Astrocyte (in vitro differentiated cells and primary cell): ENCODE data around the gene JAKMIP1. TPM values are rescaled to one million over a fixed set of nuclear protein-coding genes. Genes with fewer than 3 reads are reported as not detected.

ENCODE experiments used
- DNase-seq: peaks from one replicate; pipeline ENCODE4 v3.0.0-alpha.2; 2010; ENCODE audit warnings: low read depth
- FAIRE-seq: peaks from 2 replicates; lab custom pipeline; 2011; peaks lifted over from hg19 to GRCh38; lab: Jason Lieb, UNC
- H2AFZ ChIP-seq: 2 replicates; pipeline ENCODE4 v1.6.0; 2012; ENCODE audit warnings: low read depth, low read length, inconsistent platforms
- H3K27ac ChIP-seq: 2 replicates; pipeline ENCODE4 v1.5.1; 2011; ENCODE audit warnings: low read depth, low read length, inconsistent platforms
- H3K27me3 ChIP-seq: 2 replicates; pipeline ENCODE4 v1.6.0; 2011; ENCODE audit warnings: low read length, inconsistent platforms; ENCODE audit not compliant: insufficient read depth
- H3K36me3 ChIP-seq: 2 replicates; pipeline ENCODE4 v1.5.1; 2011; ENCODE audit warnings: low read length, inconsistent platforms; ENCODE audit not compliant: insufficient read depth
- H3K4me1 ChIP-seq: 2 replicates; pipeline ENCODE4 v1.5.1; 2011; ENCODE audit warnings: low read length, inconsistent platforms; ENCODE audit not compliant: insufficient read depth
- H3K4me2 ChIP-seq: 2 replicates; pipeline ENCODE4 v1.6.0; 2012; ENCODE audit warnings: low read length, inconsistent platforms
- H3K4me3 ChIP-seq: 2 replicates; pipeline ENCODE4 v1.5.1; 2011; ENCODE audit warnings: low read depth, mild to moderate bottlenecking, low read length, inconsistent platforms; ENCODE audit not compliant: insufficient read depth
- H3K79me2 ChIP-seq: 2 replicates; pipeline ENCODE4 v1.6.0; 2012; ENCODE audit warnings: mild to moderate bottlenecking, low read length, inconsistent platforms; ENCODE audit not compliant: insufficient read depth
- H3K9ac ChIP-seq: 2 replicates; pipeline ENCODE4 v1.6.0; 2012; ENCODE audit warnings: mild to moderate bottlenecking, low read length, inconsistent platforms
- H3K9me3 ChIP-seq: 2 replicates; pipeline ENCODE4 v1.5.1; 2012; ENCODE audit warnings: low read depth, mild to moderate bottlenecking, low read length, inconsistent platforms; ENCODE audit not compliant: insufficient read depth
- H4K20me1 ChIP-seq: 2 replicates; pipeline ENCODE4 v1.6.0; 2012; ENCODE audit warnings: low read length, inconsistent platforms; ENCODE audit not compliant: insufficient read depth
- H3K27ac Mint-ChIP-seq: one replicate; pipeline ENCODE4 v1.8.0; 2021; ENCODE audit warnings: mild to moderate bottlenecking, mixed read lengths; ENCODE audit not compliant: unreplicated experiment
- H3K27me3 Mint-ChIP-seq: one replicate; pipeline ENCODE4 v1.8.0; 2021; ENCODE audit warnings: low read depth, mixed read lengths; ENCODE audit not compliant: unreplicated experiment
- H3K36me3 Mint-ChIP-seq: one replicate; pipeline ENCODE4 v1.8.0; 2021; ENCODE audit warnings: low read depth, mixed read lengths; ENCODE audit not compliant: unreplicated experiment
- H3K4me1 Mint-ChIP-seq: one replicate; pipeline ENCODE4 v1.8.0; 2021; ENCODE audit warnings: low read depth, mixed read lengths; ENCODE audit not compliant: unreplicated experiment
- H3K4me3 Mint-ChIP-seq: one replicate; pipeline ENCODE4 v1.8.0; 2021; ENCODE audit warnings: mild to moderate bottlenecking, moderate library complexity, mixed read lengths; ENCODE audit not compliant: unreplicated experiment
- H3K9me3 Mint-ChIP-seq: one replicate; pipeline ENCODE4 v1.8.0; 2021; ENCODE audit warnings: mild to moderate bottlenecking, mixed read lengths; ENCODE audit not compliant: unreplicated experiment
- EZH2 ChIP-seq: IDR thresholded peaks from 2 replicates; pipeline ENCODE4 v1.6.1; 2012; ENCODE audit warnings: mild to moderate bottlenecking, low read length, inconsistent platforms; ENCODE audit not compliant: insufficient read depth
- total RNA-seq: library from RNA; stranded (reverse); gene quantifications from 2 replicates; pipeline ENCODE4 v1.2.1, GENCODE V29; 2021
- TF ChIP-seq, protein P1 (sequence below): IDR thresholded peaks from 2 replicates; pipeline ENCODE4 v1.5.1; 2011; ENCODE audit warnings: low read depth, mild to moderate bottlenecking, inconsistent platforms, low read length, moderate library complexity; ENCODE audit not compliant: insufficient read depth

JAKMIP1 gene
- total RNA-seq, 1 donor from 2014 or later = 0.50 TPM

DNA sequence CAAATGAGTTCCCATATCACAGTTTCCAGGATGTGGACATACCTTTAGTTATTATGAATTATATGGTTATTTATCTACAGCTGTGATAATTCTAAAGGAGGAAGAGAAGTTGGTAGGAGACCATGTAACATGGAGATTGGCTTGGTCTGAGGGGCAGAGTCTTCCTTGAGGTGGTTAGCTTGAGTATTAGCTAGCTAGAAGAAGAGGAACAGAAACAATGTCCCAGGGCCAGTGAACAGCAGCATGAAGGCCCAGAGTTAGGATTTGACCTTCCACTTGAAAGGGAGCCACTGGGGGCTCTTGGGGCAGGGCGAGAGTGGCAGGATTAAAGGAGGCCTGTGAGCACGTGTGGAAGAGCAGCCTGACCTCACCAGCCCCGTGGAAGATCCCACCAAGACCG is 5.6 kb upstream of the JAKMIP1 start:
- H3K79me2 ChIP-seq = no peaks in the 10 kb centered on the region
- no peak for DNase-seq
- Mint-ChIP-seq H3K4me1 (no peaks in the 10 kb centered on the region), H3K9me3 (peaks cover 5% of the 10 kb centered on the region), H3K36me3 (no peaks in the 10 kb centered on the region), H3K27me3 (peaks cover 75% of the 10 kb centered on the region), H3K27ac (no peak overlapping the region), H3K4me3 (no peak overlapping the region)
- H3K9ac ChIP-seq = no peak overlapping the region
- H3K9me3 ChIP-seq = no peaks in the 10 kb centered on the region
- no peak overlapping the region for H3K27ac ChIP-seq
- H3K4me1 ChIP-seq = no peaks in the 10 kb centered on the region
- H2AFZ ChIP-seq = no peak overlapping the region
- H3K4me3 ChIP-seq = no peak overlapping the region
- no peaks in the 10 kb centered on the region for H4K20me1 ChIP-seq
- no peak for FAIRE-seq
- H3K36me3 ChIP-seq = no peaks in the 10 kb centered on the region
- TF ChIP-seq EZH2 = no peak
- TF ChIP-seq, protein P1, sequence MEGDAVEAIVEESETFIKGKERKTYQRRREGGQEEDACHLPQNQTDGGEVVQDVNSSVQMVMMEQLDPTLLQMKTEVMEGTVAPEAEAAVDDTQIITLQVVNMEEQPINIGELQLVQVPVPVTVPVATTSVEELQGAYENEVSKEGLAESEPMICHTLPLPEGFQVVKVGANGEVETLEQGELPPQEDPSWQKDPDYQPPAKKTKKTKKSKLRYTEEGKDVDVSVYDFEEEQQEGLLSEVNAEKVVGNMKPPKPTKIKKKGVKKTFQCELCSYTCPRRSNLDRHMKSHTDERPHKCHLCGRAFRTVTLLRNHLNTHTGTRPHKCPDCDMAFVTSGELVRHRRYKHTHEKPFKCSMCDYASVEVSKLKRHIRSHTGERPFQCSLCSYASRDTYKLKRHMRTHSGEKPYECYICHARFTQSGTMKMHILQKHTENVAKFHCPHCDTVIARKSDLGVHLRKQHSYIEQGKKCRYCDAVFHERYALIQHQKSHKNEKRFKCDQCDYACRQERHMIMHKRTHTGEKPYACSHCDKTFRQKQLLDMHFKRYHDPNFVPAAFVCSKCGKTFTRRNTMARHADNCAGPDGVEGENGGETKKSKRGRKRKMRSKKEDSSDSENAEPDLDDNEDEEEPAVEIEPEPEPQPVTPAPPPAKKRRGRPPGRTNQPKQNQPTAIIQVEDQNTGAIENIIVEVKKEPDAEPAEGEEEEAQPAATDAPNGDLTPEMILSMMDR = no peak
- no peaks in the 10 kb centered on the region for H3K27me3 ChIP-seq
- H3K4me2 ChIP-seq = no peak overlapping the region

- Histone ChIP-seq H3K36me3 (no peaks in the 10 kb centered on the region), H3K9ac (no peak overlapping the region), H4K20me1 (no peaks in the 10 kb centered on the region), H3K4me3 (no peak overlapping the region), H2AFZ (no peak overlapping the region), H3K4me1 (no peaks in the 10 kb centered on the region), H3K4me2 (no peak overlapping the region), H3K9me3 (no peaks in the 10 kb centered on the region), H3K79me2 (no peaks in the 10 kb centered on the region), H3K27me3 (no peaks in the 10 kb centered on the region), H3K27ac (no peak overlapping the region)
- peaks cover 77% of the 10 kb centered on the region for H3K27me3 Mint-ChIP-seq
- DNase-seq (no peak), FAIRE-seq (no peak)
- H3K9me3 Mint-ChIP-seq = peaks cover 5% of the 10 kb centered on the region
- H3K4me3 Mint-ChIP-seq = no peak overlapping the region
- H3K4me1 Mint-ChIP-seq = no peaks in the 10 kb centered on the region
- TF ChIP-seq, protein P1 = no peak
- no peak for TF ChIP-seq EZH2
- H3K27ac Mint-ChIP-seq = no peak overlapping the region
- no peaks in the 10 kb centered on the region for H3K36me3 Mint-ChIP-seq
Observed at GRCh38 chr4:6205567-6205931, 5.2 kb upstream of the JAKMIP1 start.

- Histone ChIP-seq H3K79me2 (no peaks in the 10 kb centered on the region), H3K36me3 (no peaks in the 10 kb centered on the region), H3K27me3 (no peaks in the 10 kb centered on the region), H3K9ac (no peak overlapping the region), H3K4me2 (no peak overlapping the region), H3K4me3 (no peak overlapping the region), H4K20me1 (no peaks in the 10 kb centered on the region), H3K27ac (no peak overlapping the region), H3K9me3 (no peaks in the 10 kb centered on the region), H2AFZ (no peak overlapping the region), H3K4me1 (peaks cover 3% of the 10 kb centered on the region)
- FAIRE-seq (no peak), DNase-seq (no peak)
- Mint-ChIP-seq H3K4me3 (no peak overlapping the region), H3K27me3 (peaks cover 77% of the 10 kb centered on the region), H3K4me1 (no peaks in the 10 kb centered on the region), H3K9me3 (peaks cover 5% of the 10 kb centered on the region), H3K27ac (no peak overlapping the region), H3K36me3 (no peaks in the 10 kb centered on the region)
- TF ChIP-seq EZH2 = no peak
- TF ChIP-seq, protein P1 = no peak
Observed at GRCh38 chr4:6204871-6205566, 4.7 kb upstream of the JAKMIP1 start.
